Measurements from ENCODE around the gene TRIM69.
"Not testable (repeated sequence)": the region's sequence is repeated elsewhere in the genome, so short reads cannot be mapped to it uniquely, and the experiment has no call there.

Gene TRIM69, protein sequence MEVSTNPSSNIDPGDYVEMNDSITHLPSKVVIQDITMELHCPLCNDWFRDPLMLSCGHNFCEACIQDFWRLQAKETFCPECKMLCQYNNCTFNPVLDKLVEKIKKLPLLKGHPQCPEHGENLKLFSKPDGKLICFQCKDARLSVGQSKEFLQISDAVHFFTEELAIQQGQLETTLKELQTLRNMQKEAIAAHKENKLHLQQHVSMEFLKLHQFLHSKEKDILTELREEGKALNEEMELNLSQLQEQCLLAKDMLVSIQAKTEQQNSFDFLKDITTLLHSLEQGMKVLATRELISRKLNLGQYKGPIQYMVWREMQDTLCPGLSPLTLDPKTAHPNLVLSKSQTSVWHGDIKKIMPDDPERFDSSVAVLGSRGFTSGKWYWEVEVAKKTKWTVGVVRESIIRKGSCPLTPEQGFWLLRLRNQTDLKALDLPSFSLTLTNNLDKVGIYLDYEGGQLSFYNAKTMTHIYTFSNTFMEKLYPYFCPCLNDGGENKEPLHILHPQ

DNA sequence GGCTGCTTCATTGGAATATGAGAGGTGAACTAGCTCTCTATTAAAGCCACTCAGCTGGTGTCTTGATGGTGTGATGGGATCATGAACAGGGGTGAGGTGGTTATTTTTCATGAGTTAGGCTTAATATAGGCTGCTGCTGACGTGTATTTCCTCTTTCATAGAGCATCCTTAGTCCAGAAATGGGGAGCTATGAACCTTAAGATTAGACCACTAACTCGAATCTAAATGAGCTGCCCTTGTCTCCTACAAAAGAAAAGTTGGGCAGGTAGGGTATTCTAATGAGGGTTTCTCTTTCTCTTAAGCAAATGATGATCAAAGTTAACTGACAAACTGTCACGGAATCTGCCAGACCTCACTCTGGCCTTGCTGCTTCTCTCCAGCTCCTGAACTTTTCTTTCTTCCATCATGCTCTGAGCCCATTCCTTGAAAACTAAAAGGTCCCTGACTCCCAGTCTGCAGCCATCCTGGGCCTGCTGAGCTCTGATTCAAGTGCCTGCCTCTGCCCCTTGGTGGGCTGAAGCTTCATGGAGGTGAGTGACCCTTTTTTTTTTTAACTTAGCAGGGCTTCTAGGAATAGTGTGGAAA lies at the start of gene TRIM69:
TSS of gene TRIM69 (plus strand) at position 348 of the 585 bp plus-strand sequence. CDS start at position 525, 177 bp downstream.
- DNase-seq = no peak

DNA sequence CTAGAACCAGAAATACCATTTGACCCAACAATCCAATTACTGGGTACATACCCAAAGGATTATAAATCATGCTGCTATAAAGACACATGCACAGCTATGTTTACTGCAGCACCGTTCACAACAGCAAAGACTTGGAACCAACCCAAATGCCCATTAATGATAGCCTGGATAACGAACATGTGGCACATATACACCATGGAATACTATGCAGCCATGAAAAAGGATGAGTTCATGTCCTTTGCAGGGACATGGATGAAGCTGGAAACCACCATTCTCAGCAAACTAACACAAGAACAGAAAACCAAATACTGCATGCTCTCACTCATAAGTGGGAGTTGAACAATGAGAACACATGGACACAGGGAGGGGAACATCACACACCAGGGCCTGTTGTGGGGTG lies 47.0 kb upstream of the TRIM69 start:
- not testable (repeated sequence) for DNase-seq

DNA sequence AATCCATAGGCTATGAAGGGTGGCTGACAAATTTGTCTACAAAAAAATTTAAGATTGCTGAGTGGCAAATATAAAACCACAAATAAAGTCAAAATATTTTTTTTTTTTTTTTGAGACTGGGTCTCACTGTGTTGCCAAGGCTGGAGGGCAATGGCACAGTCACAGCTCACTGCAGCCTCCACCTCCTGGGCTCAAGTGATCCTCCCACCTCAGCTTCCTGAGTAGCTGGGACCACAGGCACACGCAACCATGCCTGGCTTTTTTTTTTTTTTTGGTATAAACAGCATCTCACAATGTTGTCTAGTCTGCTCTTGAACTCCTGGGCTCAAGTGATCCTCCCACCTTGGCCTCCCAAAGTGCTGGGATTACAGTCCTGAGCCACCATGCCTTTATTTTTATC lies 46.1 kb upstream of the TRIM69 start:
- DNase-seq = peak in 1 of 2 donors; percentile 55

DNA sequence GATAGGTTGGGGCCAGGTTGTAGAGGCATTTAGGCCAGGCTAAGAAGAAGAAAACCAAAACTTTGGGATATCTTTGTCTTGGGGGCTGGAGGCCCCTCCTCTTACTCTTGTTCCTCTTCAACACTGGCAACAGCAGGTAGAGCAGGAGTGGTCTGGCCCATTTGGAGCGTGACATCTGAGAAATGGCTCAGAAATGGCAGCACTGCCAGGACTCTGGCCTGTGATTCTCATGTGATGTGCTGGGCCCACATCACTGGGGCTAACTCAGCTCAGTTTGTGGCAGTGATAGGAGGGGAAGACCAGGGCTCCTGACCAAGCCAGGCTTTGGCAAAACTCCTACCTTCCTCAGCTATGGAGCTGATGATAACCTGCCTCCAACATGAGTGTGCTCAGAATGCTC lies 43.7 kb upstream of the TRIM69 start:
- no peak for DNase-seq

DNA sequence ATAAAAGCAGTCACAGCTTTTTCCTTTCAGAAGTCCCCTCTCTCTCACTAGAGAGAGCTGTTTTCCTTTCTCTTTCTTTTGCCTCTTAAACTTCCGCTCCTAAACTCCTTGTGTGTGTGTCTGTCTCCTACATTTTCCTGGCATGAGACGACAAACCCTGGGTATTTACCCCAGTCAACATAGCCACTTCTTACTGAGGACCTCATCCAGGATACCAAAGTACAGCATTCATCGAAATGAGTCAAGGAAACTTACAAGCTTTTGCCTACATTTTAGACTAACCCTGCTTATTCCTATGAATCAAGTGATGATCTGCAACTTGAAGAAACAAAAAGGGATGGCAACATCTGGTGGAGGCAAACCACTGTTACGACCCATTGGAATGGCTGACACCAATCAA lies 41.9 kb upstream of the TRIM69 start:
- DNase-seq = no peak

DNA sequence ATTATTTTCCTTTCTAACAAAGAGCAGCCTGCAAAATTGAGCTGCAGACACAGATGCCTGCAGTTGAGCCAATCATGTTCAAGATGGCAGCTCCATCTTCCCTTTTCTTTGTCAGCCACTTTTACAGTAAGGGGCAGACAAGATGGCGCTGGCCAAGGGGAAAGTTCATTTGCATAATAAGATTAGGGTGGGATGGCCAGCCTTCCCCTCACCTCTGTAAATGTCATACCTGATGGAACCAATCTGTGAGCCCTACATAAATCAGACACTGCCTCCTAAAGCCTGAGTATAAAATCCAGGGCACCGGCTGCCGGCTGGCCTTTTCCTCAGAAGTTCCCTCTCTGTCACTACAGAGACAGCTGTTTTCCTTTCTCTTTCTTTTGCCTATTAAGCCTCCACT lies 41.0 kb upstream of the TRIM69 start:
- no peak for DNase-seq

DNA sequence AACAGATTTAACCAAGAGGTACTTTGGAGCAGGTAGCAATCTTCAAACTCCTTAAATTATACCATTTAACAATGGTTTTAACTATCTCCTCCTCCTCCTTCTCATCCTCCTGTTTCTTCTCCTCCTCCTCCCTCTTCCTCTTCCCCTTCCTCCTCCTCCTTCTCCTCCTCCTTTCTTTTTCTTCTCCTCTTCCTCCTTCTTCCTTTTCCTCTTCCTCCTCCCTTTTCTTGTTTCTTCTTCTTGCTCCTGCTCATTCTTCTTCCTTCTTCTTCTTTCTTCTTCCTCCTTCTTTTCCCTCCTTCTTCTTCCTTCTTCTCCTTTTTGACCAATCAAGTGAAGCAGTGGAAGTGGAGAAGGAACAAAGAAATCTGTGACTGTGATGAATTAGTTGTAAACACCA lies 39.3 kb upstream of the TRIM69 start:
- no peak for DNase-seq

DNA sequence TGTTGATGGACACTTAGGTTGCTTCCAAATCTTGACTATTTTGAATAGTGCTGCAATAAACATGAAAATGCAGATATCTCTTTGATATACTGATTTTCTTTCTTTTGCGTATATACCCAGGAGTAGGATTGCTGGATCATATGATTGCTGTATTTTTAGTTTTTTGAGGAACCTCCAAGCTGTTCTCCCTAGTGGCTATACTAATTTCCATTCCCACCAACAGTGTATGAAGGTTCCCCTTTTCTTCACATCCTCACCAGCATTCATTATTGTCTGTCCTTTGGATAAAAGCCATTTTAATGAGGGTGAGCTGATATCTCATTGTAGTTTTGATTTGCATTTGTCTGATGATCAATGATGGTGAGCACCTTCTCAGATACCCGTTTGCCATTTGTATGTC lies 37.7 kb upstream of the TRIM69 start:
- no peak for DNase-seq

DNA sequence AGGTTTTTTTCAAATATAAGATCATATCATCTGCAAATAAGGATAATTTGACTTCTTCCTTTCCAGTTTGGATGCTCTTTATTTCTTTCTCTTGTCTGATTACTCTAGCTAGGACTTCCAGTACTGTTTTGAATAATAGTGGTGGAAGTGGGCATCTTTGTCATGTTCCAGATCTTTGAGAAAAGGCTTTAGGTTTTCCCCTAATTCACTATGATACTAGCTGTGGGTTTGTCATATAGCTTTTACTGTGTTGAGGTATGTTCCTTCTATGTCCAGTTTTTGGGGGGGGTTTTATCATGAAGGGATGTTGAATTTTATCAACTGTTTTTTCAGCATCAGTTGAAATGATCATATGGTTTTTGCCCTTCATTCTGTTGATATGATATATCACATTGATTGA lies 35.7 kb upstream of the TRIM69 start:
- DNase-seq = not testable (repeated sequence)

DNA sequence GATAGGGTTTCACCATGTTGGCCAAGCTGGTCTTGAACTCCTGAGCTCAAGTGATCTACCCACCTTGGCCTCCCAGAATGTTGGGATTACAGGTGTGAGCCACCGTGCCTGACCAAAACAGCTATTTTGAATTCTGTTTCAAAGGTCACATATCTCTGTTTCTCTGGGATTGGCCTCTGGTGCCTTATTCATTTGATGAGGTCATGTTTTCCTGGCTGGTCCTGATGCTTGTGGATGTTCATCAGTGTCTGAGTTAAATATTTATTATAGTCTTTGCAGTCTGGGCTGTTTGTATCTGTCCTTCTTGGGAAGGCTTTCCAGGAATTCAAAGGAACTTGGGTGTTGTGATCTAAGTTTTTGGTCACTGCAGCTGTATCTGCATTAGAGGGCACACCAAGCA lies 30.3 kb upstream of the TRIM69 start:
- no peak for DNase-seq

DNA sequence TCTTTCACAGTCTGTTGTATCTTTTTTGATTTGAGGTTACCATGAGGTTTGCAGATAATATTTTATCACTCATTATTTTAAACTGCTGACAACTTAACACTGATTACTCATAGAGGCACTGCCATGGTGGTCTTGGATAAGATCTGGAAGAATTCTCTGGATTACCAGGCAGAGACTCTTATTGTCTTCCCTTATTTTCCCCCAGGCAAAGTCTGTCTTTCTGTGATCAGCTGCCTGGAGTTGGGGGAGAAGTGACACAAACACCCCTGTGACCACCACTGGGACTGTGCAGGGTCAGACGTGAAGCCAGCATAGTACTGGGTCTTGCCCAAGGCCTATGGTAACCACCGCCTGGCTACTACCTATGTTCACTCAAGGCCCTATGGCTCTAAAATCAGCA lies 29.9 kb upstream of the TRIM69 start:
- DNase-seq = no peak

DNA sequence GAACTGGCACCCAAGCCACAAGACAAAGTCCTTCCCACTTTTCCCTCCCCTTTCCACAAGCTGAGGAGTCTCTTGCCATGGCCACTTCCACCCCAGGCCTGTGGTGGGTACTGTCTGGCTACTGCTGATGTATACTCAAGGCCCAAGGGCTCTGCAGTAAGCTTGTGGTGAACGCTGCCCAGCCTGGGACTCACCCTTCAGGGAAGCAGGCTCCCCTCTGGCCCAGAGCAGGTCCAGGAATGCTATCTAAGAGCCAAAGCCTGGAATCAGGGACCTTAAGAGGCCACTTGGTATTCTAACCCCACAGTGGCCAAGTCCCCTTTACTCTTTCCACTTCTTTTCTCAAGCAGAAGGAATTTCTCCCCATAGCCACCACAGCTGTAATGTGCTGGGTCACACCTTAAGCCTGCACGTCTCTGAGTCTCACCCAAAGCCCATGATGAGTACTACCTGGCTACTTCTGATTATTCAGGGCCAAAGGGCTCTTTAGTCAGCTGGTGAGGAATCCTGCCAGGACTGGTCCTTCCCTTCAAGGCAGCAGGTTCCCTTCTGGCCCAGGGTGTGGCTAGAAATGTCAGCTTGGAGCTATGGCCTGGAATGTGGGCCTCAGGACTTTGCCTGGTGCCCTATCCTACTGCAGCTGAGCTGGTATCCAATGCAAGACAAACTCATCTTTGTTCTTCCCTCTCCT lies 29.2 kb upstream of the TRIM69 start:
- DNase-seq = no peak

DNA sequence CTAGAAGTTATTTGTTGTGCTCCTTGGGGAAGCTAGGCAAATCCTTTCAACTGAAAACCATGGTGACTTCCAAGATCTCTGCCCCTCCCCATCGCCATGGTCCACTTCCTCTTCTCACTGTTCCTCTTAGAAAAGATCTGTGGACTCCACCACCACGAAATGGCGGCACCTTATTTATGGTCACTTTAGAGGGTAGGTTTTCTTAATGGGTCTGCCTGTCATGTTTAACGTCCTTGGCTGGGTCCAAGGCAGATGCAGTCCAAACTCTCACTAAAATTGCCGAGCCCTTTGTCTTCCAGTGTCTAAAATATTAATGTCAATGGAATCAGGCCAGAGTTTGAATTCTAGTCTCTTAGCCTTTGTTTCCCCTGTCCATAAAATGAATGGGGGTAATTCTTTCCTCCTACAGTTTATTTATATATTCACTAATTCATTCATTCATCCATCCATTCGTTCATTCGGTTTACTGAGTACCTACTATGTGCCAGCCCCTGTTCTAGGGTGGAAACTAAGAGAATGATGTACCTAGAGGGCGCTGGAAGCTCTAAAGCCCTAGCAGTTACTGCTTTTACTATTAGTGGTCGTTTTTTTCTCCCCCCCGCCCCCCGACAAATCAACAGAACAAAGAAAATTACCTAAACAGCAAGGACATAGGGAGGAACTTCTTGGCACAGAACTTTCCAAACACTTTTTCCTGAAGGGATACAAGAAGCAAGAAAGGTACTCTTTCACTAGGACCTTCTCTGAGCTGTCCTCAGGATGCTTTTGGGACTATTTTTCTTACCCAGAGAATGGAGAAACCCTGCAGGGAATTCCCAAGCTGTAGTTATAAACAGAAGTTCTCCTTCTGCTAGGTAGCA lies 25.9 kb upstream of the TRIM69 start:
- peak; percentile 82 to 84 for DNase-seq

DNA sequence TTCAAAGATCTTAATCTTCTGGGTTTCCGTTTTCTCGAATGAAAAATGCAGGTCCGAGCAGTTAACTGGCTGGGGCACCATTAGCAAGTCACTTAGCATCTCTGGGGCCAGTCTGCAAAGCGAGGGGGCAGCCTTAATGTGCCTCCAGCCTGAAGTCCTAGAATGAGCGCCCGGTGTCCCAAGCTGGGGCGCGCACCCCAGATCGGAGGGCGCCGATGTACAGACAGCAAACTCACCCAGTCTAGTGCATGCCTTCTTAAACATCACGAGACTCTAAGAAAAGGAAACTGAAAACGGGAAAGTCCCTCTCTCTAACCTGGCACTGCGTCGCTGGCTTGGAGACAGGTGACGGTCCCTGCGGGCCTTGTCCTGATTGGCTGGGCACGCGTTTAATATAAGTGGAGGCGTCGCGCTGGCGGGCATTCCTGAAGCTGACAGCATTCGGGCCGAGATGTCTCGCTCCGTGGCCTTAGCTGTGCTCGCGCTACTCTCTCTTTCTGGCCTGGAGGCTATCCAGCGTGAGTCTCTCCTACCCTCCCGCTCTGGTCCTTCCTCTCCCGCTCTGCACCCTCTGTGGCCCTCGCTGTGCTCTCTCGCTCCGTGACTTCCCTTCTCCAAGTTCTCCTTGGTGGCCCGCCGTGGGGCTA lies 25.1 kb upstream of the TRIM69 start, which contains the start of the genes B2M and PATL2:
TSS of gene B2M (plus strand) at position 422 of the 647 bp plus-strand sequence. CDS start at position 452, 30 bp downstream.
TSS of gene PATL2 (minus strand) at position 228 of the 647 bp plus-strand sequence. CDS start 34,833 bp downstream, outside the sequence.
- peak; percentile 96 to 98 for DNase-seq

DNA sequence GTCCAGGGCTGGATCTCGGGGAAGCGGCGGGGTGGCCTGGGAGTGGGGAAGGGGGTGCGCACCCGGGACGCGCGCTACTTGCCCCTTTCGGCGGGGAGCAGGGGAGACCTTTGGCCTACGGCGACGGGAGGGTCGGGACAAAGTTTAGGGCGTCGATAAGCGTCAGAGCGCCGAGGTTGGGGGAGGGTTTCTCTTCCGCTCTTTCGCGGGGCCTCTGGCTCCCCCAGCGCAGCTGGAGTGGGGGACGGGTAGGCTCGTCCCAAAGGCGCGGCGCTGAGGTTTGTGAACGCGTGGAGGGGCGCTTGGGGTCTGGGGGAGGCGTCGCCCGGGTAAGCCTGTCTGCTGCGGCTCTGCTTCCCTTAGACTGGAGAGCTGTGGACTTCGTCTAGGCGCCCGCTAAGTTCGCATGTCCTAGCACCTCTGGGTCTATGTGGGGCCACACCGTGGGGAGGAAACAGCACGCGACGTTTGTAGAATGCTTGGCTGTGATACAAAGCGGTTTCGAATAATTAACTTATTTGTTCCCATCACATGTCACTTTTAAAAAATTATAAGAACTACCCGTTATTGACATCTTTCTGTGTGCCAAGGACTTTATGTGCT lies 24.5 kb upstream of the TRIM69 start:
- DNase-seq = peak; percentile 73 to 79

DNA sequence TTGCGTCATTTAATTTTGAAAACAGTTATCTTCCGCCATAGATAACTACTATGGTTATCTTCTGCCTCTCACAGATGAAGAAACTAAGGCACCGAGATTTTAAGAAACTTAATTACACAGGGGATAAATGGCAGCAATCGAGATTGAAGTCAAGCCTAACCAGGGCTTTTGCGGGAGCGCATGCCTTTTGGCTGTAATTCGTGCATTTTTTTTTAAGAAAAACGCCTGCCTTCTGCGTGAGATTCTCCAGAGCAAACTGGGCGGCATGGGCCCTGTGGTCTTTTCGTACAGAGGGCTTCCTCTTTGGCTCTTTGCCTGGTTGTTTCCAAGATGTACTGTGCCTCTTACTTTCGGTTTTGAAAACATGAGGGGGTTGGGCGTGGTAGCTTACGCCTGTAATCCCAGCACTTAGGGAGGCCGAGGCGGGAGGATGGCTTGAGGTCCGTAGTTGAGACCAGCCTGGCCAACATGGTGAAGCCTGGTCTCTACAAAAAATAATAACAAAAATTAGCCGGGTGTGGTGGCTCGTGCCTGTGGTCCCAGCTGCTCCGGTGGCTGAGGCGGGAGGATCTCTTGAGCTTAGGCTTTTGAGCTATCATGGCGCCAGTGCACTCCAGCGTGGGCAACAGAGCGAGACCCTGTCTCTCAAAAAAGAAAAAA lies 23.9 kb upstream of the TRIM69 start:
- peak; percentile 76 to 87 for DNase-seq

DNA sequence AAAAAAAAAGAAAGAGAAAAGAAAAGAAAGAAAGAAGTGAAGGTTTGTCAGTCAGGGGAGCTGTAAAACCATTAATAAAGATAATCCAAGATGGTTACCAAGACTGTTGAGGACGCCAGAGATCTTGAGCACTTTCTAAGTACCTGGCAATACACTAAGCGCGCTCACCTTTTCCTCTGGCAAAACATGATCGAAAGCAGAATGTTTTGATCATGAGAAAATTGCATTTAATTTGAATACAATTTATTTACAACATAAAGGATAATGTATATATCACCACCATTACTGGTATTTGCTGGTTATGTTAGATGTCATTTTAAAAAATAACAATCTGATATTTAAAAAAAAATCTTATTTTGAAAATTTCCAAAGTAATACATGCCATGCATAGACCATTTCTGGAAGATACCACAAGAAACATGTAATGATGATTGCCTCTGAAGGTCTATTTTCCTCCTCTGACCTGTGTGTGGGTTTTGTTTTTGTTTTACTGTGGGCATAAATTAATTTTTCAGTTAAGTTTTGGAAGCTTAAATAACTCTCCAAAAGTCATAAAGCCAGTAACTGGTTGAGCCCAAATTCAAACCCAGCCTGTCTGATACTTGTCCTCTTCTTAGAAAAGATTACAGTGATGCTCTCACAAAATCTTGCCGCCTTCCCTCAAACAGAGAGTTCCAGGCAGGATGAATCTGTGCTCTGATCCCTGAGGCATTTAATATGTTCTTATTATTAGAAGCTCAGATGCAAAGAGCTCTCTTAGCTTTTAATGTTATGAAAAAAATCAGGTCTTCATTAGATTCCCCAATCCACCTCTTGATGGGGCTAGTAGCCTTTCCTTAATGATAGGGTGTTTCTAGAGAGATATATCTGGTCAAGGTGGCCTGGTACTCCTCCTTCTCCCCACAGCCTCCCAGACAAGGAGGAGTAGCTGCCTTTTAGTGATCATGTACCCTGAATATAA lies 23.0 kb upstream of the TRIM69 start:
- DNase-seq = peak in 1 of 2 donors; percentile 71

DNA sequence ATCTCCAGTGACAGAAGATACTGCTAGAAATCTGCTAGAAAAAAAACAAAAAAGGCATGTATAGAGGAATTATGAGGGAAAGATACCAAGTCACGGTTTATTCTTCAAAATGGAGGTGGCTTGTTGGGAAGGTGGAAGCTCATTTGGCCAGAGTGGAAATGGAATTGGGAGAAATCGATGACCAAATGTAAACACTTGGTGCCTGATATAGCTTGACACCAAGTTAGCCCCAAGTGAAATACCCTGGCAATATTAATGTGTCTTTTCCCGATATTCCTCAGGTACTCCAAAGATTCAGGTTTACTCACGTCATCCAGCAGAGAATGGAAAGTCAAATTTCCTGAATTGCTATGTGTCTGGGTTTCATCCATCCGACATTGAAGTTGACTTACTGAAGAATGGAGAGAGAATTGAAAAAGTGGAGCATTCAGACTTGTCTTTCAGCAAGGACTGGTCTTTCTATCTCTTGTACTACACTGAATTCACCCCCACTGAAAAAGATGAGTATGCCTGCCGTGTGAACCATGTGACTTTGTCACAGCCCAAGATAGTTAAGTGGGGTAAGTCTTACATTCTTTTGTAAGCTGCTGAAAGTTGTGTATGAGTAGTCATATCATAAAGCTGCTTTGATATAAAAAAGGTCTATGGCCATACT lies 21.1 kb upstream of the TRIM69 start:
- peak in 1 of 2 donors; percentile 62 for DNase-seq

DNA sequence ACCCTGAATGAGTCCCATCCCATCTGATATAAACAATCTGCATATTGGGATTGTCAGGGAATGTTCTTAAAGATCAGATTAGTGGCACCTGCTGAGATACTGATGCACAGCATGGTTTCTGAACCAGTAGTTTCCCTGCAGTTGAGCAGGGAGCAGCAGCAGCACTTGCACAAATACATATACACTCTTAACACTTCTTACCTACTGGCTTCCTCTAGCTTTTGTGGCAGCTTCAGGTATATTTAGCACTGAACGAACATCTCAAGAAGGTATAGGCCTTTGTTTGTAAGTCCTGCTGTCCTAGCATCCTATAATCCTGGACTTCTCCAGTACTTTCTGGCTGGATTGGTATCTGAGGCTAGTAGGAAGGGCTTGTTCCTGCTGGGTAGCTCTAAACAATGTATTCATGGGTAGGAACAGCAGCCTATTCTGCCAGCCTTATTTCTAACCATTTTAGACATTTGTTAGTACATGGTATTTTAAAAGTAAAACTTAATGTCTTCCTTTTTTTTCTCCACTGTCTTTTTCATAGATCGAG lies 20.5 kb upstream of the TRIM69 start:
- DNase-seq = peak in 1 of 2 donors; percentile 36

Measured in CD4-positive, alpha-beta T cell treated with Interferon alpha-2 for 1 hour (primary cell).